Osteocyte (in vitro differentiated cells): ENCODE data around the gene NRCAM. TPM values are rescaled to one million over a fixed set of nuclear protein-coding genes. Genes with fewer than 3 reads are reported as not detected.

ENCODE experiments used
- DNase-seq: peaks from one replicate; pipeline ENCODE4 v3.0.0; 2021; ENCODE audit warnings: mixed read lengths; ENCODE audit not compliant: unreplicated experiment; ENCODE audit errors: extremely low spot score
- H3K27ac Mint-ChIP-seq: one replicate; pipeline ENCODE4 v1.8.0; 2021; ENCODE audit warnings: mild to moderate bottlenecking, mixed read lengths; ENCODE audit not compliant: unreplicated experiment
- H3K27me3 Mint-ChIP-seq: one replicate; pipeline ENCODE4 v1.8.0; 2021; ENCODE audit warnings: mixed read lengths; ENCODE audit not compliant: unreplicated experiment
- H3K36me3 Mint-ChIP-seq: one replicate; pipeline ENCODE4 v1.8.0; 2021; ENCODE audit warnings: mixed read lengths; ENCODE audit not compliant: unreplicated experiment
- H3K4me1 Mint-ChIP-seq: one replicate; pipeline ENCODE4 v1.8.0; 2021; ENCODE audit warnings: mixed read lengths; ENCODE audit not compliant: unreplicated experiment
- H3K4me3 Mint-ChIP-seq: one replicate; pipeline ENCODE4 v1.8.0; 2021; ENCODE audit warnings: mild to moderate bottlenecking, moderate library complexity, mixed read lengths; ENCODE audit not compliant: unreplicated experiment
- H3K9me3 Mint-ChIP-seq: one replicate; pipeline ENCODE4 v1.8.0; 2021; ENCODE audit warnings: mixed read lengths; ENCODE audit not compliant: unreplicated experiment
- CTCF ChIP-seq: fragments of 200-600 bp; sonication (generic); IDR thresholded peaks from 2 replicates; pipeline ENCODE4 v1.5.0; 2021; ENCODE audit warnings: antibody characterized with exemption, mild to moderate bottlenecking, moderate library complexity
- total RNA-seq: library from RNA; stranded (reverse); gene quantifications from 2 replicates; pipeline ENCODE4 v1.2.1, GENCODE V29; 2021

The NRCAM gene
- total RNA-seq, 1 donor from 2014 or later, result 81.8 TPM

- Mint-ChIP-seq H3K27ac (no peak overlapping the region), H3K4me1 (no peaks in the 10 kb centered on the region), H3K4me3 (no peak overlapping the region), H3K36me3 (no peaks in the 10 kb centered on the region), H3K27me3 (no peaks in the 10 kb centered on the region), H3K9me3 (no peaks in the 10 kb centered on the region)
- peak; percentile 65 for TF ChIP-seq CTCF
- DNase-seq, result no peak
Observed at GRCh38 chr7:108109221-108109908, 346.9 kb downstream of the NRCAM start.

GRCh38 chr7:108108131-108108530, 348.1 kb downstream of the NRCAM start:
- no peak overlapping the region for H3K4me3 Mint-ChIP-seq
- H3K36me3 Mint-ChIP-seq, result no peaks in the 10 kb centered on the region
- TF ChIP-seq CTCF, result no peak
- H3K4me1 Mint-ChIP-seq, result peaks cover 2% of the 10 kb centered on the region
- H3K27ac Mint-ChIP-seq, result no peak overlapping the region
- DNase-seq, result no peak
- no peaks in the 10 kb centered on the region for H3K27me3 Mint-ChIP-seq
- no peaks in the 10 kb centered on the region for H3K9me3 Mint-ChIP-seq

- H3K27ac Mint-ChIP-seq, result no peak overlapping the region
- peaks cover 11% of the 10 kb centered on the region for H3K4me1 Mint-ChIP-seq
- no peaks in the 10 kb centered on the region for H3K9me3 Mint-ChIP-seq
- H3K4me3 Mint-ChIP-seq, result no peak overlapping the region
- TF ChIP-seq CTCF, result no peak
- DNase-seq, result no peak
- H3K36me3 Mint-ChIP-seq, result no peaks in the 10 kb centered on the region
- no peaks in the 10 kb centered on the region for H3K27me3 Mint-ChIP-seq
Observed at GRCh38 chr7:108104324-108104723, 351.9 kb downstream of the NRCAM start.

- TF ChIP-seq CTCF, result no peak
- H3K27me3 Mint-ChIP-seq, result no peaks in the 10 kb centered on the region
- no peak for DNase-seq
- H3K4me3 Mint-ChIP-seq, result no peak overlapping the region
- no peak overlapping the region for H3K27ac Mint-ChIP-seq
- peaks cover 14% of the 10 kb centered on the region for H3K4me1 Mint-ChIP-seq
- no peaks in the 10 kb centered on the region for H3K9me3 Mint-ChIP-seq
- no peaks in the 10 kb centered on the region for H3K36me3 Mint-ChIP-seq
Observed at GRCh38 chr7:108103558-108104298, 352.5 kb downstream of the NRCAM start.

- H3K4me3 Mint-ChIP-seq, result no peak overlapping the region
- H3K27me3 Mint-ChIP-seq, result no peaks in the 10 kb centered on the region
- H3K27ac Mint-ChIP-seq, result no peak overlapping the region
- no peak for DNase-seq
- no peak for TF ChIP-seq CTCF
- H3K4me1 Mint-ChIP-seq, result peaks cover 14% of the 10 kb centered on the region
- H3K9me3 Mint-ChIP-seq, result no peaks in the 10 kb centered on the region
- H3K36me3 Mint-ChIP-seq, result no peaks in the 10 kb centered on the region
Observed at GRCh38 chr7:108102671-108103312, 353.4 kb downstream of the NRCAM start.
